Measurements from ENCODE around the gene ACD.

ACD gene

DNA sequence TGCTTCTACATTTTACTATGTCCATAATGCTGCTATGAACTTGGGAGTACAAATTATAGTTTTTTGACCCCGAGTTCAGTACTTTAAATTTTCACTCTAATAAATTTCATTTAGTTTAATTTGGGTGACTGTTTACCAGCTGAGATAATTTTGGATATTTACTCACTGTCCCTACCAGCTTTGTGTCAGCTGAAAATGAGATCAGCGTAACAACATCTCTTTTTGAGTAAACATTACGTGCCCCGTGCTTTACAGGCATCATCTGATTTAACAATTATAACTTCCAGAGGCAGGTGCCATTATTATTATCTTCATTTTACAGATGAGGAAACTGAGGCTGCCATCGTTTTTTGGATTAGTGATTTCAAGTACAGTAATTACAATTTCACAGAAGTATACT is 44.0 kb upstream of the ACD start:
- ATAC-seq, result no peak
- TF ChIP-seq PATZ1 (CRISPR knock-in tag; IDR thresholded peaks at IDR 0.05; ENCODE audit: borderline replicate concordance), result no peak
- no peak for TF ChIP-seq TCF4 (CRISPR knock-in tag; IDR thresholded peaks at IDR 0.05; ENCODE audit: borderline replicate concordance)
- no peak for TF ChIP-seq ESRRG (CRISPR knock-in tag; IDR thresholded peaks at IDR 0.05)
- no peak for TF ChIP-seq OSR1 (CRISPR knock-in tag; IDR thresholded peaks at IDR 0.05)
- no peak for TF ChIP-seq TOX (CRISPR knock-in tag; IDR thresholded peaks at IDR 0.05; ENCODE audit: borderline replicate concordance)
- TF ChIP-seq TSHZ2 (CRISPR knock-in tag; IDR thresholded peaks at IDR 0.05), result no peak
- no peak for TF ChIP-seq PPARA (CRISPR knock-in tag; IDR thresholded peaks at IDR 0.05; ENCODE audit: borderline replicate concordance)
- no peak for TF ChIP-seq ZNF565 (CRISPR knock-in tag; conservative IDR thresholded peaks at IDR 0.05; ENCODE audit: low read depth)
- TF ChIP-seq, protein P1, sequence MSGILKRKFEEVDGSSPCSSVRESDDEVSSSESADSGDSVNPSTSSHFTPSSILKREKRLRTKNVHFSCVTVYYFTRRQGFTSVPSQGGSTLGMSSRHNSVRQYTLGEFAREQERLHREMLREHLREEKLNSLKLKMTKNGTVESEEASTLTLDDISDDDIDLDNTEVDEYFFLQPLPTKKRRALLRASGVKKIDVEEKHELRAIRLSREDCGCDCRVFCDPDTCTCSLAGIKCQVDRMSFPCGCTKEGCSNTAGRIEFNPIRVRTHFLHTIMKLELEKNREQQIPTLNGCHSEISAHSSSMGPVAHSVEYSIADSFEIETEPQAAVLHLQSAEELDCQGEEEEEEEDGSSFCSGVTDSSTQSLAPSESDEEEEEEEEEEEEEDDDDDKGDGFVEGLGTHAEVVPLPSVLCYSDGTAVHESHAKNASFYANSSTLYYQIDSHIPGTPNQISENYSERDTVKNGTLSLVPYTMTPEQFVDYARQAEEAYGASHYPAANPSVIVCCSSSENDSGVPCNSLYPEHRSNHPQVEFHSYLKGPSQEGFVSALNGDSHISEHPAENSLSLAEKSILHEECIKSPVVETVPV (CRISPR knock-in tag; IDR thresholded peaks at IDR 0.05), result no peak
- no peak for TF ChIP-seq RARB (CRISPR knock-in tag; IDR thresholded peaks at IDR 0.05)
- TF ChIP-seq ZC3H10 (CRISPR knock-in tag; IDR thresholded peaks at IDR 0.05), result no peak
- no peak for TF ChIP-seq ZNF8 (CRISPR knock-in tag; IDR thresholded peaks at IDR 0.05)

- no peak for TF ChIP-seq ESRRG (CRISPR knock-in tag; IDR thresholded peaks at IDR 0.05)
- no peak for TF ChIP-seq ZFP3 (CRISPR knock-in tag; IDR thresholded peaks at IDR 0.05)
- TF ChIP-seq OSR1 (CRISPR knock-in tag; IDR thresholded peaks at IDR 0.05), result no peak
- TF ChIP-seq, protein P2, sequence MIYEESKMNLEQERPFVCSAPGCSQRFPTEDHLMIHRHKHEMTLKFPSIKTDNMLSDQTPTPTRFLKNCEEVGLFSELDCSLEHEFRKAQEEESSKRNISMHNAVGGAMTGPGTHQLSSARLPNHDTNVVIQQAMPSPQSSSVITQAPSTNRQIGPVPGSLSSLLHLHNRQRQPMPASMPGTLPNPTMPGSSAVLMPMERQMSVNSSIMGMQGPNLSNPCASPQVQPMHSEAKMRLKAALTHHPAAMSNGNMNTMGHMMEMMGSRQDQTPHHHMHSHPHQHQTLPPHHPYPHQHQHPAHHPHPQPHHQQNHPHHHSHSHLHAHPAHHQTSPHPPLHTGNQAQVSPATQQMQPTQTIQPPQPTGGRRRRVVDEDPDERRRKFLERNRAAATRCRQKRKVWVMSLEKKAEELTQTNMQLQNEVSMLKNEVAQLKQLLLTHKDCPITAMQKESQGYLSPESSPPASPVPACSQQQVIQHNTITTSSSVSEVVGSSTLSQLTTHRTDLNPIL (CRISPR knock-in tag; IDR thresholded peaks at IDR 0.05; ENCODE audit: low read depth), result no peak
- no peak for TF ChIP-seq ISL1 (CRISPR knock-in tag; IDR thresholded peaks at IDR 0.05)
- no peak for TF ChIP-seq POU6F1 (CRISPR knock-in tag; IDR thresholded peaks at IDR 0.05; ENCODE audit: borderline replicate concordance, low read depth)
- no peak for TF ChIP-seq ZFP30 (CRISPR knock-in tag; IDR thresholded peaks at IDR 0.05)
- TF ChIP-seq TOX (CRISPR knock-in tag; IDR thresholded peaks at IDR 0.05; ENCODE audit: borderline replicate concordance), result no peak
- no peak for TF ChIP-seq RARB (CRISPR knock-in tag; IDR thresholded peaks at IDR 0.05)
- TF ChIP-seq GLIS3 (CRISPR knock-in tag; IDR thresholded peaks at IDR 0.05), result no peak
- TF ChIP-seq TSHZ2 (CRISPR knock-in tag; IDR thresholded peaks at IDR 0.05), result no peak
- no peak for TF ChIP-seq TCF4 (CRISPR knock-in tag; IDR thresholded peaks at IDR 0.05; ENCODE audit: borderline replicate concordance)
- no peak for TF ChIP-seq PATZ1 (CRISPR knock-in tag; IDR thresholded peaks at IDR 0.05; ENCODE audit: borderline replicate concordance)
- TF ChIP-seq ZC3H10 (CRISPR knock-in tag; IDR thresholded peaks at IDR 0.05), result no peak
- TF ChIP-seq ZNF565 (CRISPR knock-in tag; conservative IDR thresholded peaks at IDR 0.05; ENCODE audit: low read depth), result no peak
- no peak for TF ChIP-seq ZNF8 (CRISPR knock-in tag; IDR thresholded peaks at IDR 0.05)
- TF ChIP-seq, protein P1 (CRISPR knock-in tag; IDR thresholded peaks at IDR 0.05), result no peak
- TF ChIP-seq PPARA (CRISPR knock-in tag; IDR thresholded peaks at IDR 0.05; ENCODE audit: borderline replicate concordance), result no peak
- no peak for TF ChIP-seq ARNTL (CRISPR knock-in tag; IDR thresholded peaks at IDR 0.05; ENCODE audit: borderline replicate concordance, low read depth)
- ATAC-seq, result no peak
Measured at GRCh38 chr16:67703626-67704025, 43.6 kb upstream of the ACD start.
